Stimulated activated CD4-positive, alpha-beta T cell treated with anti-CD3 and anti-CD28 coated beads, Interleukin-15, amount 100 ng/mL, for 1 hour (primary cell): Measurements from ENCODE around the gene DGCR2.
A peak's percentile ranks its signal among the peaks of the same experiment; 100 is the strongest.
"Not testable (repeated sequence)": the region's sequence is repeated elsewhere in the genome, so short reads cannot be mapped to it uniquely, and the experiment has no call there.

Experiments used
- DNase-seq, 2 donors: peaks; one replicate each; pipeline ENCODE4 v3.0.0-alpha.2; 2020; ENCODE audit warnings: low read depth in 1 of 2, low spot score in 1 of 2

DGCR2 gene

GRCh38 chr22:19109198-19110063 lies 12.8 kb downstream of the DGCR2 start:
- no peak for DNase-seq

- DNase-seq = no peak
These were observed 13.4 kb downstream of the DGCR2 start for GRCh38 chr22:19108807-19109197.

DNA sequence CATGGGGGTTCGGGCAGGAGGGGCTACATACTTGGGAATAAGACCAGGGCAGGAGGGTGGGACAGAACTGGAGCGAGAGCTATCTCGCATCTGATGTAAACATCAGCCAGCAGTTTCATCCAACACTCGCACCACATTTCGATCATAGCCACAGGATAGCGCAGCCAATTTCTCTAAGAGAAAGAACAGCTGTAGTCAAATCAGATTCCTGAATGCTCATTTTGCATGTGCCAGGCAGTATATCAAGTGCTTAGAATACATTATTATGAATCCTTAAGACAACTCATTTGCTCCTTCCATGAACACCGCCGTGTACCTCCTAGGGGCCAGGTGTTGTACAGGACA lies 14.5 kb downstream of the DGCR2 start:
- DNase-seq = no peak

GRCh38 chr22:19106886-19107729 lies 15.1 kb downstream of the DGCR2 start:
- no peak for DNase-seq

GRCh38 chr22:19105867-19106802 lies 16.1 kb downstream of the DGCR2 start:
- DNase-seq = peak; percentile 23 to 30

DNA sequence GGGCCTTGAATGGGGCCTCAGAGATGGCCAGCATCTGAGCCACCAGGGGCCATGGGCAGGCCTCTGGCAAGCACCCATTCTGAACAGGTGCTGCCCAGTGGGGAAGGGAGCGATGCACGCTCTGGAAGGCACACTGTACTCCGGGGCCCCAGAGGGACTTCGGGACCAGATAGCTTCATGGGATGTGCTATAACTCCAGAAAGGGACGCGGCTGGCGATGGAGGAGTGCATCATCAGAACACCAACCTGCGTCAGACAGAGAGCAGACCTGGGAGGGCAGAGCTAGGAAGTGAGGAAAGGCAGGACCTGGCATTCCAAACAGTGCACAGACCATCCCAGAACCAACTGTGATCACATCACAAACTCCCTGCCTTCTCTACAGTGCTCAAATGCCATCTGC lies 16.8 kb downstream of the DGCR2 start:
- no peak for DNase-seq

DNA sequence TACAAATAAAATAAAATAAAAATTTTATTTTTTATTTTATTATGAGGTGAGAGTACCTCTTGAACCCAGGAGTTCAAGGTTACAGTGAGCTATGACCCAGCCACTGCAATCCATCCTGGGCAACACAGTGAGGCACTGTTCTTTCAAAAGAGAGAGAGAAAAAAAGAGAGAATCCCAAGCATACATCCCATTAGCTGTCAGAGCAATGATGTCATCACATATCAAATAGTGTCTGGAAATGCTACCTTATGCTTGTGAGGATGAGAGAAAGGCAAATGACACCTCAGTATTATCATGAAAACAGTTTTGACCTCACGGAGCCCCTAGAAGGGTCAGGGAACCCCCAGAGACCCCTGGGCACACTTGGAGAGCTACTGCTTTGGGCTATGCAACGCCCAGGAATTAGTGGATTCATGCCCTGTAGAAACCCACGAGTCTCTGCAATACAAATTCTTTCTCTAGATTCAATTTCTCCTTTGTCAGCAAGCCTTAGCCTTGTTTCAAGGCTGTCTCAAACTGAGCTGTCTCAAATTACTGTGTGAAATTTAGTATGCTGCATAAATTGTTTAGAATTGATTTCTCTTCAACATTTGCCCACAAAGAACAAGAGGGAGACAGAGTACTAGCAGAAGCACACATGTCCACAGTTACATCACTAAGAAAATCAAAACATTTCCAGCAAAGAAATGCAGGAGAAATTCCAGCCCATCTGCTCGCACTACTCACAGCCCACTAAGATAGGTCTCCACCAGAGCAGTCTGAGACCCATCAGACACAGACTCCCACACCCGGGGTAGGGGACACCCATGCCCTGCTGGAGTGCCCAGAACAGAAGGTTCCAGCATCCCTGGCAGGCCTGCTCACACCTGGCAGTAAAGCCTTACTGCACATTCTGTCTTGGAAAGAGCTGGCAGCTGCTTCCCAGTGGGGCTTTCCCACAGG lies 18.1 kb downstream of the DGCR2 start:
- no peak for DNase-seq

DNA sequence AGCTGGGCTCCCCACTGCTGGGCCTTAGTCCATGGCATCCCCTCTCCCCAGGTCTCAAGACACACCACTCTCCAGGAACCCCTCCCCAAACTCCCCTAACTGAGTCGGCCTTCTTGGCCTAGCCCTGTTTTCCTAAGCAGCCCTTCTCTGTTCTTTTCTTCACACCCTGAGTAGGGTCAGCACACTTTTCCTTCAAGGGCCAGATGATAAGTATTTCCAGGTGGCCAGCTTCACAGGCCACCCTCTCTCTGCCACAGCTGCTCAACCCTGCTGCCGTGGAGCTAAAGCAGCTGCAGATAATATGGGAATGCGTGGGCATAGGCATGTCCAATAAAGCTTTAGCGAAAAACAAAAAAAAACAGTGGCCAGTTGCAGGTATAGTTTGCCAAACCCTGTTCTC lies 24.1 kb downstream of the DGCR2 start:
- DNase-seq = no peak

GRCh38 chr22:19097518-19097917 lies 24.7 kb downstream of the DGCR2 start:
- DNase-seq = no peak

DNA sequence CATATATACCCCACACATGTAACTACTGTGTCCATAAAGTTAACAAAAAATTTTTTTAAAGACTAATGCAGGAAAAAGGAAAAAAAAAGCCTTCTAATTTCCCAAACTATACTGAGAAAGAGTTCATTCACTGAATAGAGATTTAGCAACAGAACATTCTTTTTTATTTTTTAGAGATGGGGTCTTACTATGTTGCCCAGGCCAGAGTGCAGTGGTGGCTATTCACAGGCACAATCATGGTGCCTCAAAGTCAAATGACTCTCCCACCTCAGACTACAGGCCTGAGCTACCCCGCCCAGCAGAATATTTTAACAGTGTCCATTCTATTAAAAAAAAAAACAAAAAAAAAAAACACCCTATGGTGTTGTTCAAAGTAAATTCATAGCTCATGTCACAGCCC lies 25.7 kb downstream of the DGCR2 start:
- DNase-seq = no peak

DNA sequence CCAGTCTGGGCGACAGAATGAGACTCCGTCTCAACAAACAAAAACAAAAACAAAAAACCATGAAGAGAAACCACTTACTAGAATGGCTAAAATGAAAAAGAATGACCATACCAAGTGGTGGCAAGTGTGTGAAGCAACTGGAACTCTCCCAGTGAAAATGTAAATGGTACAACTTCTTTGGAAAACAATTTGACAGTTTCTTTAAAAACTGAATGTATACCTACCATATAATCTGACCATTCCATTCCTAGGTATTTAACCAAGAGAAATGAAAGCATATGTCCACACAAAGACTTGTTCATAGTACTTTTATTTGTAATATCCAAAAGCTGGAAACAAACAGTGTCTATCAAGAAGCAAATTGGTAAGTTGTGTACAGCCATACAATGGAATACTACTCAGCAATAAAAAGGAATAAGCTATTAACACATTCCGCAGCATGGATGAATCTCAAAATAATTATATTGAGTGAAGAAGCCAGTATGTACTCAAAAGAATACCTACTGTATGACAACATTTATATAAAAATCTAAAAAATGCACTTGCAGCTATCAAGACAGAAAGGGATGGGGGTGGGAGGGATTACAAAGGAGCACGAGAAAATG lies 27.7 kb downstream of the DGCR2 start:
- no peak for DNase-seq

GRCh38 chr22:19092725-19093124 lies 29.5 kb downstream of the DGCR2 start:
- no peak for DNase-seq

DNA sequence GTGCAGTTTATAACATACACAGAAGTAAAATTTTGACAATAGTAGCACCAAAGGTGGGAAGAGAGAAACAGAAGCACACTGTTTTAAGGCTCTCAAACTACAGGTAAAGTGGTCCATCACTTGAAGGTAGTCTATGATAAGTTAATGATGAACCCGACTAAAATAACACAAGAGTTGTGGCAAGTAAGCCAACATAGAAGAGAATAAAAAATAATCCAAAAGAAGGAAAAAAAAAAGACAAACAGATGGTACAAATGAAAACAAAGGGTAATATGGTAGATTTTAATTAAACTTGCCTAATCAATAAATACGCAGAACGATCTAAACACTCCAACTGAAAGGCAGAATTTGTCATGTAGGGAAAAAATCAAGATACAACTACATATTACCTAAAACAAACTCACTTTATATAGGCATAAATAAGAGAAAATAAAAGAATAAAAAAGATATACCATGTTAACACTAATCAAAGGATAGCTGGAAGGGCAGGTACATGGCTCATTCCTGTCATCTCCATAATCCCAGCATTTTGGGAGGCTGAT lies 31.6 kb downstream of the DGCR2 start:
- no peak for DNase-seq

- DNase-seq = no peak
These were observed 32.0 kb downstream of the DGCR2 start for GRCh38 chr22:19090183-19090582.

DNA sequence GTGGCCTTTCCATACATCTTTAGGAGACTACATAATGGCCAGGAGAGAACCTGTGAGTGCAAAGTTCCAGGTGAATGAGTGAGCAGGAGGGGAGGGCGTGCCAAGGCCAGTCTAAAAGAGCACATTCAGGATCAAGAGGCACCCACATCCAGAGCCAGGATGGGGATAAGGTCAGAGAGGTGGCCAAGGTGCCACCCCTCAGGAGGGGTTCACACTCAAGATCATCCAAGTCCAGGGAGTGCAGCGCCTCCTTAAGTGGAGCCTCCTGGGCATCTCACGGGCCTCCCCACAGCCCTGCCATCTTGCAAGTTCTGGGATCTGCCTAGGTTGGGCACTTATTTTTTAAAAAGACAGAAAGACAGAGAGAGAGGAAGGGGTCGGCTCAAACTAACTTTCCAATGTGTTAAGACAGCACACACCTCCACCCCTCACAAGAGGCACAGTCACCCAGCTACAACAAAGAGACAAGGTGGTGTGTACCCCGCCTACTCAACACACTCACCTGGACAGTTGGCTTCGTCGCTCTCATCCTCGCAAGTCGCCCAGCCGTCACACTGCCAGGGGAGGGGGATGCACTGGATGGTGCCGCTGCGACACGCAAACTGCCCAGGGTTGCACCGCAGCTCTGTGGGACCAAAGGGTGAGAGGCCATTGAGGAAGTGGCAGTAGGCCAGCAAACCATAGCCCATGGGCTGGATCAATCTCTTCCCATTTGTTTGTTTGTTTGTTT lies 33.2 kb downstream of the DGCR2 start:
- DNase-seq = no peak

DNA sequence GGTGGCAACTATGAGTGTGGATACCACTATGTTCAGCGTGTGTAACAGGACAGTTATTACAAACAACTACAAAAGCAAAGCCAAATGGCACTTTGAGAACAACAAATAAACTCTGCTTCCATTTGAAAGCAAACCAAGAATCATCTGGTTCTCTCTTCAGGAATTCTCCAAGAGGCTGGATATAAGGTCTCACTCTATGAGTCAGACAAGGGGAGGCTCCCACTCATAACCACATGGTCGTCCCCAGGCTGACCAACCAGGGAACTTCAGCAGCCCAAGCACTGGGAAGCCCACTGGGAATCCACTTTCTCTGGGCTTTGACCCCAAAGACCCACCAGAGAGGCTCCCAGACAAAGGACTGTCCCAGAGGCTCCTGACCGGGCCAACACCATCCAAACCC lies 35.3 kb downstream of the DGCR2 start:
- DNase-seq = no peak

- no peak for DNase-seq
These were observed 35.8 kb downstream of the DGCR2 start for GRCh38 chr22:19086417-19086816.

DNA sequence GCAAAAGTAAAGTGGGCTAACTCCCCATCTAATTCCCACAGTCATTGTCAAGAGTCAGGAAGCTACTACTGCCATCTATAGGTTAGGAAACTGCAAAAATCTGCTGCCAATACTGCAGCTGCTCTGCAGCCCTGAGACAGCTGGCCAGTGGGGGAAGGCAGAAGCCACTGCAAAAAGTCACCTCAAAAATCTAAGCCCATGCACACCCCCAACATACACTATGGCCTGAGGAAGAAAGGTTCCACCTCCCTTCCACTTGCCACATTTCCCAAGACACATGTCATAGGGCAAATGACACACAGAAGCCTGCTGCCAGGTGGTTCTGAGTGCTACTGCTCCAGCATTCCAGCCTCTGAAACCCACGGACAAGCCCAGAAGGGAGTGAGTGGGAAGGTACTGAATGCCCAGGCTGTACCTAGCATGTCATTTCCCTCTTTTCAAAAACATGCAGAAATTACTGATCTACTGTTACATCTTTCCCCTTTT lies 36.9 kb downstream of the DGCR2 start:
- no peak for DNase-seq

- not testable (repeated sequence) for DNase-seq
These were observed 37.6 kb downstream of the DGCR2 start for GRCh38 chr22:19084586-19084985.
